GM11168 (cell line): ENCODE data around the gene TUB.

ENCODE experiments used
- in situ Hi-C: fragments of 300-500 bp; cut with MboI; formaldehyde crosslinking; loops from one replicate; pipeline ENCODE4 v1.12.0; 2022; ENCODE audit warnings: low sequenced_read_pairs; ENCODE audit not compliant: unreplicated experiment

Gene TUB

DNA sequence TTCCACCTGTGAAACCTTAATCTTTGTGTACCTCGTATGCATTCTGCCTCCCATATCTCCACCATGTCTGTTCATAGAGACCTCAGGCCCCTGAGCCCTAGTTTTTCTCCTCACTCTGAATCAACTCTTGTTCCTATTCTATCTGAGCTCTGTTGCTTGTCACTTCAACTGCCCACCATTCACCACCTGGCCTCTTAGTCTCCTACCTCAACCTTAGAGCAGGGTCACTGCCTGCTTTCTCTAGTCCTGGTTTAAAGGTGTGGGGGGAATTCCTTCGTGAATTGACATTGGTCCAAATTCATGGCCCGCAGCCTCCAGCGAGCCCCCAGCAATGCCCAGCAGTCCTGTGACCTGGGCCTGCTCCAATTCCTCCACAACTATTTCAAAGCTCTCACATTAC lies 39.4 kb upstream of the TUB start:
- in situ Hi-C loops: no loop called here

DNA sequence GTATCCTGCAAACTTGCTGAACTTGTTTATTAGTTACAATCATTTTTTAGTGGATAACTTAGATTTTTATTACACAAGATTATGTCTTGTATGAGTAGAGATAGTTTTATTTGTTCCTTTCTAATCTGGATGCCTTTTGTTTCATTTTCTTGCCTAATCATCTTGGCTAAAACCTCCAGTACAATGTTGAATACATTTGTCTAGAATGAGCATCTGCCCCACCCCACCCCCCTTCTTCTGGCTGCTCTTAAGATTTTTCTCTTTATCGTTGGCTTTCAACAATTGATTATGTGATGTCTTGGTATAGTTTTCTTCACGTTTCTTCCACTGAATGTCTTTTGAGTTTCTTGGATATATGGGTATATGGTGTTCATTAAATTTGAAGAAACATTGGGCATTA lies 37.3 kb upstream of the TUB start:
- in situ Hi-C loops: no loop called here

DNA sequence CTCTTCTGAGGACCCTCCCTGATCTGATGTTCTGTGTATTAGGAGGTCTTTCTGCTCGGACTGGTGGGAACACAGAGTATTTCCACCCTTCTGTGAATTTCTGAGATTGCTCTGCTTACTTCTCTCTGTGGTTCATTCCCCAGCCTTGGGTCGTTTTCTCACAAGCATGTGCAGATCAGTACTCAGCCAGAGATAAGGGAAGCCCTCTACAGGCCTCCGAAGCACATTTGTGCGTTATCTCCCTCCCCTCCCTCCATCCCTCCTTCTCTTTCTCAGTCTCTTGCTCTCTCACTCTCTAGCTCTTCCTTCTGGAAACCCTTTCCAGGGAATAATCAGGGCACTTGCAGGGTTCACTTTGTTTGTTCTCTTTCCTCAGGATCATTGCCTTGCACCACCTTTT lies 35.2 kb upstream of the TUB start:
- in situ Hi-C loops: no loop called here

DNA sequence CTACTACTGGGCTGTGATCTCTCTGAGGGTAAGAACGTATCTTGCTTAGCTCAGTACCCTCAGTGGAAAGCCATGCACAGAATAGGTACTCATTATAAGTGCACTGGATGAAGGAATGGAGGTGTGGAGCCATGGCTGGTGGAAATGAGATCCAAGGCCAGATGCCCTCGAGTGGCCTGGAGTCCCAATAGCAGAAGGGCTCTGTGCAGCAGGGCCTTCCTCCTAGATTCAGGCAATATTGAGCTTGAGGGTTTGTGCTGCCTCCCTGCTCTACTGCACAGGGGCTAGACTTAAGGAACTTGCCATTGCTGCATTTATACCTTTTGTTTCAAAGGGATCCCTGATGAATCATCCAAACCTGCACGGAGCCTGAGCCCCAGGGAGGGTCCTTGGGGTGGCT lies 33.6 kb upstream of the TUB start:
- in situ Hi-C loops: no loop called here

DNA sequence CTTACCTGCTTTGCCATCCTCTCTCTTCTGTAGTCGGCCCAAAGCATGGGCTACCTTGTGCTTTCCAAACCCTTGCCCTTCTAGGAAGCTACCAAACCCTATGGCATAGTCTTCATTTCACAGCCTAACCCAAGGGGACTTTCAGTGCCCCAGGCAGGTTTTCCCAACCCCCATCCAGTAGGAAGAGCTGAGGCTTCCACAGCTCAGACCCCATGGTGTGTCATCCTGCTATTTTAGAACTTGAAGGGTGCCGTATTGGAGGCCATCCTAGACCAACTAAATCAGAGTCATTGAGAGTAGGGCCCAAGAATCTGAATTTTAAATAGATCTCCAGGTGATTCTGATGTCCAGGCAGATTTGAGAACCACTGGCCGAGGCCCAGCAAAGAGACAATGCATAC lies 31.9 kb upstream of the TUB start:
- in situ Hi-C loops: no loop called here

DNA sequence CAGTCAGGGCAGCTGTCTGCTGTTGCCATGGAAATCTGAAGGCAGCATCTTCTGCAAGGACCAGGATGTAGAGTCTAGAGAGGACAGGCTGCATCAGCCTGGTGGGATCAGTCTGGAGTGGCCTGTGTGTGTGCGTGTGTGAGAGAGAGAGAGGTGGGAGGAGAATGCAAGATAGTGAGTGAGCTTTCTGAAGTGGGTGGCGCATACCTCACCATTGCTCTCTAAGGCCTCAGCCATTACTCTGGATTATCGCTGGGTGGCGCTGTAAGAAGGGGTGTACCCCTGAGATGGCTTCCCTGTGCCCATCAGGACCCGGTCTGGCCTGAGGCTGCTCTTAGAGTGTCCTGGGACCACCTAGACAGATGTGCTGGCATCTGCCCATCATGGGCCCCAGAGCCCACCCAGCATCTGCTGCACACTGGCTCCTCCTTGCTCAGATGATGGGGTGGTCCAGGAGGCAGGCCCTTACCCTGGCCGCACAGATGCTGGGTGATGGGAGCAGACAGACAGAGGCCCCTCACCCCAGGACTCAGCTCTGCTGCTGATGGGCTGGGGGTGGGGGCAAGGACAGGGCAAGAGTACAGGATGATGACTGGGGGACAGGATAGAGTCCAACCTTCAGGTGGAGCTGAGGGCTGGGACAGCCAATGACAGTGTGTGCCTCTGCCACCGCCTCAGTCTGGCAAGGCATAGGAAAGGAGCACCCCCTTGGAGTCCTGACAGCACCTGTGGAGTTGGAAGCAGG lies 25.7 kb upstream of the TUB start:
- in situ Hi-C loops: no loop called here

DNA sequence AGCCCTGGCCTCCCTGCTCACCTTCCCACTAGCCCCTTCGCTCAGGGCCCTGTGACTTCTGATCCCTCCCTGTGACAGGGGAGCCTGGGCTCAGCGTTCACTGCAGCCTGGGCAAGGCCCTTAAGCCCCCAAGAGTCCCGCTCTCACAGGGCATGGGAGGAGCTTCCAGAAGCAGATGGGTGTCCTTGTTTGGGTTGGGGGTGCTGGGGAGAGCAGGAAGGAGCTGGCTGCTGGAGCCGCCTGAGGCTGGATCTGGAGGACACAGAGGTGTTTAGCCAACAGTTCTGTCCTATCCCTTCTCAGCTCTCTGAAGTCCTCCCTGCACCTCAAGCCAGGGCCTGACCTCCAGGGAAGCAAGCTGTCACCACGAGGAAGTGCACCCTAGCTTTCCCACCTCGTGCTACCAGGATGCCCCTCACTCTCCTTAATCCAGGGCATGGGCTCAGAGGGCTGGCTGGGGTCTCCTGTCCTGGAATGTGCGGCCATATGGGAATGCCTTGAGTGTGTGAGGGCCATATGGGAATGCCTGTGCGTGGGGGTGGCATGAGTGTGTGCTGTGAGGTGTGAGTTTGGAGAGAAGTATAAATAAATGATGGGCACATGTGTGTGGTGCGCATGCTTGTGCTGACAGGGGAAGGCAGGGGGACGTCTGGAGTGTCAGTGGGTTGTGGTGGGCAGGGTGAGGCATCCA lies 25.0 kb upstream of the TUB start:
- in situ Hi-C loops: no loop called here

DNA sequence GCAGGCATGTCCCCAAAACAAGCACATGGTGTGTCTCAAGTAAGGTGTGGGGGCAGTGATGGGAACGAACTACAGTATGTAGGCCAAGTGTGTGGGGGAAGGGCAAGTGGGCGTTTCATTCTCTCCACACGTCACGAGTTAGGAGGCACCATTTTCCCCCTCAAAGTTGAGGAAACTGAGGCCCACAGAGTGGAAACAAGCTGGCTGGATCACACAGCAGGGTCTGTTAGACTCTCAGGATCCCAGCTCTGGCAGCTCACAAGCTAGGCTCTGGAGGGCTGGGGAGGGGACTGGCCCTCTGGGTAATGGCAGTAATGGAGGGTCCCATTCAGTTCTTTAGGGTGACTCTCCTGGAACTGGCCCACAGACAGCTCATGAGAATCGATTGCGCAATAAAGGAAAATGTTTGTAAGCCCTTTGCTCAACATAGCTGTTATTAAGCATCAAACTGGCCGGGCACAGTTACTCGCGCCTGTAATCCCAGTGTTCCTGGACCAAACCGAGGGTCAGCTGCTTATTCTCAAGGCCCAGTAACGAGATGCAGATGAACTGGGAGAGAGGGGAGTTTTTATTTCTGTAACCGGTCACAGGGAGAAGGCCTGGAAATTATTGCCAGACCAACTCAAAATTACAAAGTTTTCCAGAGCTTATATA lies 24.1 kb upstream of the TUB start:
- in situ Hi-C loops: no loop called here

DNA sequence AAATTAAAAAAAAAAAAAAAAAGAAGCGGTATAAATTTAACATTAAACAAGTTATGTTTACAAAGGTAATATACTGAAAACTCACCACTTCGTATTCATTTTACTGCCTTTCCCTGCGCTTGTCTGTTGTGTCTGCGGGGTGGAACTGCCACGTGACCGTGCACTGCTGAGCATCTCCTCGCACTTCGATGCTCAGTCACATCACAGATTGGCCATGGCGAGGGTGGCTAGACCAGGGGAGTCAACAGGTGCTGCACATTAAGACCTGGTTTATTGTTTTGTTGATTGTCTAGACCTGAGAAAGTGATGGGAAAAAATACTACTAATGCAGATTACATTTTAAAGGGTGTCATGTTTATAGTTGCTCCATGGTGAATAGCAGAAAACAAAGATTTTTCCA lies 22.8 kb upstream of the TUB start:
- in situ Hi-C loops: no loop called here

DNA sequence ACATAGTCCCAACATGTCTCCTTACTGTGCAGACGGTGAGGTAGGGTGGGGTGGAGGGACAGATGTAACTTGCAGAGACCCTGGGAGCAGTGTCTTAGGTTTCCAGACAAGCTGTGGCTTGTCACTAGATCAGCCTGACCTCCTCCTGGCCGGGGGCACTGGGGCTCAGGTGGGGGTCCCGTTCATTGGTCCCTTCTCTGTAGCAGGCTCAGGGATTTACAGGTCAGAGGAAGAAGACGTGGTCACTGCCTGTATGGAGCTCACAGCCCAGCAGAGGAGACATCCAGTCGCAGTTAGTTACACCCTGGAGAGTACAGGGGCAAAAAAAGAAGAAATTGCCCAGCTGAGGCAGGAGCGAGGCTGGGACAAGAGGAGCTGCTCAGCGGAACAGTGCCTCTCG lies 22.0 kb upstream of the TUB start:
- in situ Hi-C loops: no loop called here

DNA sequence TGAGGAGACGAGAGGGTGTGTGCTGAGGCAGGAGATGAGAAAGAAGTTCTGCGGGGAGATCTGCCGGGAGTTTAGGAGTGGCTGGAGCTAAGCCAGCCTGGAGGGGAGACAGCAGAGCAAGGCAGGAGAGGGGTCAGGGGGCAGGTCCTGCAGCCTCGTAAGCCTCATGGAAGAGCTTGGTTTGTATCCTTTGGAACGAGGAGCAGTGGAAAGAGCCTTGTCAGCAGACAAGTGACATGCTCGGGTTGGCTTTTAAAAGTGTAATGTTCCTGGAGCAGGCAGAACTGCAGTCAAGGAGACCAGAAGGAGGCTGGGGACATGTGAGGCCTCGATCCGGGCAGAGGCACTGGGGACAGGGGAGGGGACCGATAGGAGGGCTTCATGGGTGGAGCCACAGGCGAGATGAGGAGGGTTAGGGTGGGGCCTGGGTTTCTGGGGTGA lies 21.4 kb upstream of the TUB start:
- in situ Hi-C loops: no loop called here

DNA sequence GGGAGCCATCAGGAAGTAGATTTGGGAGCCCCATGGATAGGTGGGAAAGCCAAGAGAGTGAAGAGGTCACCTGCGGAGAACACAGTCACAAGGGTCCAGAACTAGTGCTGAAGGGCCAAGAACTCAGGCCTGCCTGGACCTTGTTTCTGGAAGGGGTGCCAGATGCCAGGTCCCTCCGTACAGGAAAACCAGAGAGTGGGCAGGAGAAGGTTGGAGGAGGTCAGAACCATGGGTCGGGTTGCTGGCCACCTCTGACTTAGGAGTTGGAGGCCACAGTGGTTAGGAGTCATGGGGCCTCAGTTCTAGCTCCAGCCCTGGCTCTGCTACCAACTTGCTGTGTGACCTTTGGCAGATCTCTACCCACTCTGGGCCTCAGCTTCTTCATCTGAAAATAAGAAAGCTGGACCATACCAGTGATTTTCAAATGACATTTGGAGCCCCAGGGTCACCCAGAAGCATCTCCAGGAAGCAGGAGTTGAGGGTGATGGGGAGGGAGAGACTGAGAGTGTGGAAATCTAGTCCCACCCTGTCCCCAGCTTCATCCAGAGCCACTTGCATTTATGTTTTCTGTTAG lies 20.8 kb upstream of the TUB start:
- in situ Hi-C loops: no loop called here

DNA sequence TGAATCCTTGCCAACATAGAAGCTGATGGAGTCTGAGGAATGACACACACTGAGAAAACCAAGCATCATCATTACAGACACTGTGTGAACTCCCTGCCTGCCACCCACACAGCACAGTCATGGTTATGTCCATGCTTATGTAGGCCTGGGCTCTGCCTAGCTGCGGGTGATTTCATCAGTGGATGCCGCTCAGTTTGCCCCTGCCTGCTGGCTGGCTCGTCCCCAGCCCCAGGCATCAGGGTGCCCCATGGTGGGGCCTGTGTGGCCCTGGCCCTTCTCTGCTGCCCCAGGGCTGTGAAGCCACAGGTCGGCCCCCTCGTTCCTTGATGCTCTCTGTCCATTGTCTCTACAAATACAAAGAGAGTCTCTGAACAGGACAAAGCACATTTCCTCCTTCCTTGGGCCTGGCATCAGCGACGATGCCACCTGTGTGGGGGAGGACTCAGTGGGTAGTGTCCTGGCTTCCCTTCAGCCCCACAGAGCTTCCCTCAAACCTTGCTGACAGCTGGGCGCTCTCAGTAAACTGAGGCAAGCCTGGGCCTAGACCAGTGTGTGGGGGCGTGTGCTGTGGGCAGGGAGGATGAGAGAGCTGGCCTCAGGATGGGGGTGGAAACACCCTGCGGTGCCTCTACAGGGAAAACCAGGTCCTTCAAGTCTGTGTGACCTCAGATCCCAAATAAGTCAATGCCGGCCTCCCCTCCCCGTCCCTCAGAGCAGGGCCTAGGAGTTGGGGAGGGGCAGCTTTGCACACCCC lies 20.0 kb upstream of the TUB start:
- in situ Hi-C loops: no loop called here

DNA sequence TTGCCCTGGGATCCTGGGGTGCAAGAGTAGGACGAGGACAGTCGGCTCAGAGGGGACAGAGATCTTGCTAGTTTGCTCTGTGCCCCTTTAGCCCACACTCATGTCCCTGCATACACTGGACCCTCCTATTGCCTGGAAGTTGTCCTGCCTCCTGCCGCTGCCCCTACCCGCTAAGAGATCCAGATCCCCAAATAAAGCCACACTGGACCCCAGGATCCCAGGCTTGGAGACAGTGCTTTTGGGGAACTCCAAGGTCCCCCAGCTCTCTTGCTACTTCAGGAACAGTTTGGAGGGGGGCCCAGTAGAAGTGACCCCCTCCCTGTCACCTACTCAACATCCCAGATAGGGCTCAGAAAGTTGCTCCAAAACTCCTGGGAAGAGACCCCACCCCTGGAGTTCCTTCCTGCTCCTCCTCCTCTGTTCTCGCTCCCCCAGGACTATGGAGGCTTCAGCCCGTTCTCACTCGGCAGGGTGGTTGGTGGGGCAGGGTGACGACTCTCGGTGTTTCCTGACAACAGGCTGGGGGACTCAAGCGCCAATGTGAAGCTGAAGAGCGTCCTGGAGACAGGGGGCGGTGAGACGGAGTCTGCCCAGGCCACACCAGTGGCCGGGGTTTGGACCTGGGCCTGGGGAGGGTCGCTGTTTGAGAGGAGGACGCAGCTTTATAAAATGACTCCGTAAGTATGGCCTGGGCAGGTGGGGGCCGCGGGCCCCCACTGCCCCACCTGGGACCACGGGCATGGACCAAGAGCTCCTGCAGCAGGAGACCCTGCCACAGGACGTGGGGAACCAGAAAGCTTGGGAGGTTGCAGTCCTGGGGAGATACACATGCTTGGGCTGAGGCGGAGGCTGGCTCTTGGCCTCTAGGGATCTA lies 19.2 kb upstream of the TUB start:
- in situ Hi-C loops: no loop called here

DNA sequence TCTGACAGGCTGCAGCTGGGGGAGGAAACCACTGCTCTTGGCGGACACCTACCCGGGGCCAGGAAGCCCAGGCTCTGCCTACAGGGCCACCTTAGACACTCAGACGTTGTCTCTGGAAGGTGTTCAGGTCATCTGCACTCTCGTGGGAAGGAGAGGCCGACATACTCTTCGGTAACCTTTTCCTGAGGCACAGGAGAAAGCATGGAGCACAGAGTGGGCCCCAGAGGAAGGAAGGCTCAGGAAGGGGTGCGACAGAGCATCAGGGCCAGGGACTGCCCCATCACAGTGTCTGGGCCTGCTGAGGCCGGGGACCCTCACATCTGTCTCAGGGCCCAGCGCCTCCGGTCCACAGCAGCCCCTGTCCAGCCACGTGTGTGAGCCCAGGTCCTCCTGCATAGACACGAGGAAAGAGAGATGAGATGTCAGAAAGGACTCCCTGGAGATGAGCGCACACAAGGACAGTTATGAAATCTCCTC lies 18.2 kb upstream of the TUB start:
- in situ Hi-C loops: no loop called here

DNA sequence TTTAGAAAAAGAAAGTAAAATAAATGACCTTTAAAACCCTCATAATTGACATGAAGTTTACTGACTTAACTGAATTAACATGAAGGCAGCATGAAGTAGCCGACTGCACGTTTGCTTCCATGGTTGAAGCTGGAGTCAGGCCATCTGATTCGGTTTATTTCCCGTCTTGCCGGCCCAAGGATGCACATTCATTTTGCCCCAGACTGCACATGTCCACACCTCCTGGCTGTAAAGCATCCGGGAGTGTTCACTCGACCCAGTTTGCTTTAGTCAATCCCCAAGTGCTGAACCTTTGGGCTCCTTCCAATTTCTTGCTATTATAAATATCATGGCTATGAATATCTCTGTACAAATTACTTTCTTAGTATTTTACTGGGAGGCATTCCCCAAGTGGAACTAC lies 17.7 kb upstream of the TUB start:
- in situ Hi-C loops: no loop called here

DNA sequence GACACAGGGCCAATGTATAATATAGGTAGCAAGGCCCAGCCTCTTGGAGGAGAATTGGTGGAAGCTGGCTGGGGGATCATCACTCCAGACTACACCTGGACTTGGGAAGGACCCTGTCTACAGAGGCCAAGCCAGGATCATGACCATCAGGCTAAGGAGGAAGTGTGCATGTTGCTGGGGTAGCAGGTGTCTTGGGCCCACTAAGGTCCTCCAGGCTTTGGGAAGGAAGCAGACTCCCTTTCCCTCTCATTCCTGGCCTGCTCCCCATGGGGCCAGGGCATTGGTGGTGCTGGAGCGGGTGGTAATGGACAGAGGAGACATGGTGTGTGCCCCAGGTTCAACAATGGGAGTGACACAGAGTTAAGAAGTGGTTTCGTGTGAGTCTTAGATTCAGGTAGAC lies 16.0 kb upstream of the TUB start:
- in situ Hi-C loops: no loop called here

DNA sequence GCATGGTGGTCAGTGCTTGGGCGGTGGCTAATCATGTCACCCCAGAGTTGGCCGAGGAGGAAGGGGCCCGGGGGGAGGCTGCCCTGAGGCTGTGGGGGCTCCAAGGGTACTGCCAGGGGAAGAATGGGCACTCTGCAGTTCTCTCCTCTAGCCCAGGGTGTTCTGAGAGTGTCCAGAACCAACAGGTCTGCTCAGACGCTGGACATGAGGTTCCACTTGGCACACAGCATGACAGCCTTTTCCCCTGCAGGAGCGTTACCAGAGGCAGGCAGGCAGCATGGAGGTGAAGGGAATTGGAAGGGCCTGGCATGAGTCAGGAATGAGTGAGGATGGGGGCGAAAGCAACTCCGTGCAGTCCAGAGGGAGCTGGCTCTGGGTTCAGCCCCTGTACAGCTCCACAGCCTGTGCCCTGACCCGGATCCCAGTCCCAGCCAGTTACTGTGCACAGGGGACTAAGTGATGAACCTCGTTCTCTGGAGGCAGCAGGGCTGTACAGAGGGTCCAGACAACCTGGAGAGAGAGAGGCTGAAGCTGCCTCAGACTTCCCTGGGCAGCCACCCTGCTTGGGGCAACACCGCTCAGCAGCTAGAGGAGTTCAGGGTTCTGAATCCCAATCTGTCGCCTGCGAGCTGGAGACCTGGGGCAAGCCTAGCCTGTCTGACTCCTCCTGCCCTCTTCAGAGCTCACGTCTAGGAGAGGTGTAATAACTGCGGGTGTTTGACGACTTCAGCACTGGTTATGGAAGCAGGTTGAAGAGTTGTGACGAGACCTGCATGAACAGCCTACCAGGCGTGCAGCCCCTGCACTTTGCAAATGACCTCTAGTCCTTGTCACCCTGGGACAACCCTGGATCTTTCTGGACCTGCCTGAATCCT lies 14.7 kb upstream of the TUB start:
- in situ Hi-C loops: no loop called here
